Eye (tissue), 1 donor: ENCODE results near the gene SELENON.
A peak's percentile ranks its signal among the peaks of the same experiment; 100 is the strongest.

Experiments used
- DNase-seq: peaks from one replicate; pipeline ENCODE4 v3.0.0-alpha.2; 2015

SELENON gene

DNA sequence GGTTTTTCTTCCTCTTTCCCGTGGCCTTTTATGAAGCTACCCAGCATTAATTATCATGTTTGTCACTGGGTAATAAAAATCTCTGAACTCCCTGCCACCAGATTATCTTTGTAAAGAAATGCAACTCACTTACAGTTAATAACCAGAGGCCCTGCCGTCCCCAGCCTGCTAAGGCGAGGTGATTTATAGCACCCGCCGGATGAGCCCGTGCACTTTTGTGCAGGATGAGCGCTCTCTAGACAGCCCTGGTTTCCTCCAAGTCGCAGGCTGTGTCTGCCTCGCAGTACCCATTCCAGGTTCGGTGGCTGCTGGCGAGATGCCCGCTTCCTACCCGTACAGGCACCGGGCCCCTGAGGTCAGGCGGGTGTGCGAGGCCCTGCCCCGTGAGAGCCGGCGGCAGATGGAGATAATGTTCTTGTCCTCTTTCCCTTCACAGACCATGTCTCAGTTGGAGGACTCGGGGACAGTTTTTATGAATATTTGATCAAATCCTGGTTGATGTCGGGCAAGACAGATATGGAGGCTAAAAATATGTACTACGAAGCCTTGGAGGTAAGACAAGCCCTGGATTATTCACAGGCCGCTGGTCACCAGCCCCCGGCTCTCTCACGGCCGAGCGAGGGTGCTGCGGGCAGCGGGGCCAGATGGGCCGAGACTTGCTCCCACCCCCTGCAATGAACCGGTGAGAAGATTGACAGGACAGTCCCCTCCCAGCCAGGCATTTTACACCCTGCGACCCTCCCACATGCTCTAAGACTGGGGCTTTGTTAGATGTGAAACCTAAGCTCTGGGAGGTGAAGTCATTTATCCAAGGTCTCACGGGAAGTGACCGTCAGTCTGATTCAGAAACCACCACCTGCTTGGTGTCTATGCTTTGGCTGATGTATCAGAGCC, 28.5 kb upstream of the SELENON start:
- peak; percentile 87 for DNase-seq

DNA sequence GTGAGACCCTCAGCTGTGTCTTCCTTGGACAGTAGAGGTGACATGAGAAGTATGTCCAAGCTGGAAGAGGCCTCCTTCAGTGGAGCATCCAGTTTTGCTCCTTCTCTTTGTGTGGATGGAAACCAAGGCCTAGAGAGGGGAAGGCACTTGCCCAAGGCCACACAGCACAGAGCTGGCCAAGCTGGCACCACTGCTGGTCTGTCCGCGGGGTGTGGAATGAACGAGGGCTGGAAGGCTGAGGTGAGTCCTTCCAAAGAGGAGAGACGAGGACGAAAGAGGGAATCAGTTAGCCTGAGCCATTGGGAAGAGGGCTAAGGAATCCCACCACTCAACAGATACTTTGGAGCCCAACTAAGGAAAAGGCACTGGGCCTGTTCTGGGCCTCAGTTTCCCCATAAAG, 27.8 kb upstream of the SELENON start:
- no peak for DNase-seq

DNA sequence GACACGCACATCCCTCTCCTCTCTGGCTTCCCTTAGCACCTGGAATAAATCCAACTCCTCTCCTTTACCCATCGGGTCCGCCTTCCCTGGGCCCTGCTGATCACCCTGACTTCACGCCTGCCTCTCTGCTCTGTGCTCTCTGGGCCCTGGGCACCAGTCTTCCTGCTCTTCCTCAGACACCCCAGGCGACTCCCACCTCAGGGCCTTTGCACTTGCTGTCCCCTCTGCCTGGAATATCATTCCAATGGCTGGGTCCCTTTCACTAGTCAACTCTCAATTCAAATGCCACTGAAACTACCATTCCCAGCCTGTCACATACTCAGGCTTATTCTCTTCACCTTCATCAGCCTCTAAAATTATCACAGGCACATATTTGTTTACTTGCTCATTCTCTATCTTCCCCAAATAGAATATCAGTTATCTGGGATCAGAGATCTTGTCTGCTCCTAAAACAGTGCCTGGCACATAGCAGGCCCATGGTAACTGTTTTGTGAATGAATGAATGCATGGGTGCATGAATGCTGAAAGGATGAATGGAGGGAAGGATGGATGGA, 27.2 kb upstream of the SELENON start:
- no peak for DNase-seq

DNA sequence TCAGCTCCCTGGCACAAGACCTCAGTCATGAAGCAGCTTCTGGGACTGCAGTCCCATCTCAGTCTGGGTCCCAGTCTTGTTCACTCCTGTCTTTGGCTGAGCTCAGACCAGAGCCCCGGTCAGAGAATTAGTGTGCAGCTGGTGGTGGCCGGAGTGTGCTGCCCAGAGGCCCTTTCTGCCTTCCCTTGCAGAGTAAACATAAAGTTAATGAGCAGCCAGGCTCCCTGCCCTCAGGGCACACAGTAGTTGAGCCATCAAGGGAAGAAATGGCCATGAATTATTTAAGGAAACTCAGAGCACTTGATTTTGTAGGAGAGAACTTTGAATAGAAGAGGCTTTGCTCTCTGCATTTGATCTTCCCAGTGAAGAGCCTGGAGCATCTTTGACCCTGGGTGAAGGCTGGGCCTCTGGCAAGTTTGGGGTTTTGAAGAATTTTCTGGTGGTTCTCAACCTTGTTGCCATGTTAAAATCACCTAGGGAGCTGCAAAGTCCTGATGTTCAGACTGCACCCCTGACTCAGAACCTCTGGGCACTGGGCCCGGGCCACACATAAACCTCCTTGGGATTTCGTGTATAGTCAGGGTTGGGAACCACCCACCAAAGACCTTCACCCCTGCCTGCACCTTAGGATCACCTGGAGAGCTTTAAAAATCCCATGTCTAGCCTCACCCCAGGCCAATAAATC, 26.4 kb upstream of the SELENON start:
- peak; percentile 70 for DNase-seq

DNA sequence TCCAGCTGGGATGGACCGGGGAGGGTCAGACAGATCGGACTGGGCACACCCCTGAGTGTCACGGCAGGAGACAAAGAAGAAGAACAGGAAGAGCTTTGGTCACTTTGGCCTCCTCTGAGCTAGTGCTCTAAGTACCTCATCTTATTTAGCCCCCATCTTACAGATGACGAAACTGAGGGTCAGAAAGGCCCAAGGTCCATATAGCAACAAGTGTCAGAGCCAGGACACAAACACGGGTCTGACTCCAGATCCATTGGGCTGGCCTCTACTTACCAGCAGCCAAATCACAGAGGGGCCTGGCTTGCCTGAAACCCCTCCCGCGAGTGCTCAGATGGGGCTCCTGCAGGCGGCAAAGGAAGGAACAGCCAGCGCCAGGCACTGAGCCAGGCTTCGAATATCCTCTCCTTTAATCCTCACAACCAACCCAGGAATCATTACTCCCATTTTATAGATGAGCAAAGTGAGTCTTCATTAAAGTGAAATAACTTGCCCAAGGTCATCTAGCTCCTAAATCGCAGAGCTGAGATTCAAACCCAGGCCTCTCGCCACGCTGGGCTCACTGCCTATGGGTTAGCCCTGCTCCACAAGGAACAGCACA, 25.7 kb upstream of the SELENON start:
- DNase-seq, result no peak

DNA sequence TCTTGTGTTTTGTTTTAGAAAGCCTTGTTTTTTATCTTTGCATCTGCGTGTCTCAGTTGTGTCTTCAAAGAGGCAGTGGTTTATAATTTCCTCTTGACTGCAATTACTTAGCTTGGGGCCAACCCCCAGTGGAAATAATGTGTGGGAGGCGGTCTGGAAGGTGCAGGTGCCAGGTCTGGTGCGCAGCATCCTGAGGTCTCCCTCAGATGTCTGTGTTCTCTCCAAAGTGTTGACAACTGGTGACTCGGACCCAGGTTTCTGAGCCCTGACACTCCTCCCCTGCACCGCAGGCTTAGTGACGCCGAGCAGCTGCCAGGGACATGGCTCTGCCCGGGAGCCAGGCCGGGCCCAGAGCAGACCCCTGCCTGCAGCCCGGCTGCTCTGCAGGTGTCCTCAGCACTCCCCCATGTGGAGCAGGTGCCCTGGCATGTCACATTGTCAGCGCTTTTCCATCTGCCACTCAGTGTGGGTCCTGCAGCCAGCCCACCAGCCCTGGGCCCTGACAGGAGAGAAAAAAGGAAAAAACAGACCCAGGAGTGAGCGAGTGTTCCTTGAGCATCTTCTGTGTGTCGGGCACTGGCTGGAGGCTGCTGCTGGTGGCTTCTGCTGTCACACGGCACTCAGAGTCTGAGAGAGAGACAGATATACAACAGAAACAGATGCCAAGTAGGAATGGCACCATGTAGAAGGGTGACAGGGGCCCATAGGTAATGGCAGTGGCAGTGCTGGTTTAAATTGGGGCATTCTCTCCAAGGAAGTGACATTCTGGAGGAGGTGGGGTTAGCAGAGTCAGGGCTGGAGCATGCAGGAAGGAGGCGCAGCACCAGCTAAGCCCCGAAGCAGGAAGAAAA, 24.8 kb upstream of the SELENON start:
- peak; percentile 58 for DNase-seq

DNA sequence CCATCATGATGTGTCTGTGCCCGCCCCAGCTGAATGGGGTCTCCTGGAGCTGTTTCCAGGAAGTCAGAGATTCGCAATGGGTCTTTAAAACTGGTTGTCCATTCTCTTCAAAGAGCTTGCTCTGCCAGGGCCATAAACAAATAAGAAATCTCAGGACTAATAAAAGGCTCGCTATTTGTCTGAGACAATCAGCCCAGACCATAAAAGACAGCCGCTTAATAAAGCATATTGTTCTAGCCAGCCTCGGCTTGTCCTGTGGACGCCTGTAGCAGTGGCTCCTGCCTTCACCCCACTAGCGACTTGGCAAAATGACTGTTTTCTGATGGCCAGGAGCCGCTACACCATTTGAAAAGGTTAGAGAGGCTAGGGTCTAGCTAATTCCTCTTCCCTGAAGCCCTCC, 20.6 kb upstream of the SELENON start:
- no peak for DNase-seq

DNA sequence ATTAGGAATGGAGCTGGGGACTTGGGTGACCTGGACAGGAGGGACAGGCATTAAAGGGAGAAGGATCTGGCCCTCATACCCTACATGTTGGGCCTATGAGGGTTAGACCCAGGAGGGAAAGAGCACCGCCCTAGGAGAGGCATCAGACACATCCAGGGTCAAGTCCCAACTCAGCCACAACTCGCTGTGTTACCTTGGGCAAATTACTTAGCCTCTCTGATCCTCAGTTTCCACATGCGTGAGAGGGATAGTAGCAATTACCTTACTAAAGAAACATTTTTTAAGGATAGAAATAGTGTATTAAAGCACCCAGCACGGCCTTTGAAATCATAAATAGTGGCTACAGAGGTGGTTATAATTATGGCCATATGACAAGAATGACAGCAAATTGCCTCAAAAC, 20.1 kb upstream of the SELENON start:
- no peak for DNase-seq

DNA sequence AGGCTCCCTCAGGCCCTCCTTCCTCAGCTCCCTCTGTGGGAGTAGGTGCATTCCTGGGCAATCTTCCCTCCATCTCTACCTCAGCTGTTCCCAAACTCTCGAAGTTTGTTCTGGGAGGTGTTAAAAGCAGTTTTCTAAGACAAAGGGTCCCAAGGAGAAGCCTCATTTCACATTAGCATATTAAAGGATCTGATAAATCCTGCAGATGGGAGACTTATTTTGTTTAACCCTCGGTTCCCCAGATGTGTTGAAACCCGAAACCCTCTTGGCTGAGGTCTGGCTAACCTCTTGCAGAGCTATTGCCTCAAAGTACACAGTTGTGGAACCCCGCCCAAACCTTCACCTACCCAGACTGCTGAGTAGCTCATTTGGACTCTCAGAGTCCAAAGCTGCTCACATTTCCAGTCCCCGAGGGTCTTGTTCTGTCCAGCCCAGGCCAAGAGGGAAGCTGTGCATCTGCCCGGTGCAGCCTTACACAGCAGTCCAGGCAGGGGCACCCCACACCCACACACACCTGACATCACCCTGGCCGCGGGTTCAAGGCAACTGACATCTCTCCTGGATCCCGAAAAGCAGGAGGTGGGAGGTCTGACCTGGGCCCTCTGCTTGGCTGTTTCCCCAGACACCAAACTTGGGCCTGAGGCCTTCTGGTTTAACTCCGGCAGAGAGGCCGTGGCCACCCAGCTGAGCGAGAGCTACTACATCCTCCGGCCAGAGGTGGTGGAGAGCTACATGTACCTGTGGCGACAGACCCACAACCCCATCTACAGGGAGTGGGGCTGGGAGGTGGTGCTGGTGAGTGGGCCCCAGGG, 19.5 kb upstream of the SELENON start:
- no peak for DNase-seq

DNA sequence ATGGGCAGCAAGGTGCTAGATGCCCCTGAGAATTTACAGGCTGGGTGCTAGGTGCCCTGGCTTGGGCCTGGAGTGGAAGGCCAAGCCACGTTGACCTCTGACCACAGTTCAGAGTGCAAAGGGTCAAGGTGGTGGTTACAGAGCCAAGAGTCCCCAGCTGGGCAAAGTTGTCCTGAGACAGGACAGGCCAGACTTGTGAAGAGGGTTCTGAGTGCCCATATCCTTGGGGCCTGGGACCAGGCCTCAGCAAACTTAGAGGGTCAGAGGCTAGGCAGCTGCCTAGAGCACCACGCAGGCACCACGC, 18.9 kb upstream of the SELENON start:
- DNase-seq, result no peak

DNA sequence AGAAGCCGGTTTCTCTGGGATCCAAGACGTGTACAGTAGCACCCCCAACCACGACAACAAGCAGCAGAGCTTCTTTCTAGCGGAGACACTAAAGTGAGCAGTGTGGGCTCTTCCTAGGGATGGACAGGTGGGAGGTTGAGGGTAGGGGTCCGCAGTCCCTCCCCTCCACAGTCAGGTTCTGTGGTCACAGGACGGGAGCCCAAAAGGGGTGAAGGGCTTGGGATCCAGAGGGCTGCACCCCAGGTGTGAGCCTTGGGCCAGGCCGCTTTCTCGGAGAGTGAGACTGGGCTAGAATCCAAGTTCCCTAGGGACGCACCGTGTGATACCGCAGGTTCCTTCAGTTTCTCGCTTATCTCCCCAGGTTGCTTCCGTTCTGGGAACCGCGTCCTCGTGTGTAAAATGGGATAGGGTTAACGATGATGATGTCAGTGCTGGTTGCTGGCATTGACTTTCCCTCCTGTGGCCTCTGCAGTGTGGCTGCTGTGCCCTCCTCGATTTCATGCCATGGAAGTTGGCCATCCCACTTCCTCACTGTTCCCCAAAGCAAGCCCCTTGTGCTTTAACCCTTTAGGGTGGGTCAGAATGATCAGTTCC, 17.3 kb upstream of the SELENON start:
- DNase-seq, result no peak

DNA sequence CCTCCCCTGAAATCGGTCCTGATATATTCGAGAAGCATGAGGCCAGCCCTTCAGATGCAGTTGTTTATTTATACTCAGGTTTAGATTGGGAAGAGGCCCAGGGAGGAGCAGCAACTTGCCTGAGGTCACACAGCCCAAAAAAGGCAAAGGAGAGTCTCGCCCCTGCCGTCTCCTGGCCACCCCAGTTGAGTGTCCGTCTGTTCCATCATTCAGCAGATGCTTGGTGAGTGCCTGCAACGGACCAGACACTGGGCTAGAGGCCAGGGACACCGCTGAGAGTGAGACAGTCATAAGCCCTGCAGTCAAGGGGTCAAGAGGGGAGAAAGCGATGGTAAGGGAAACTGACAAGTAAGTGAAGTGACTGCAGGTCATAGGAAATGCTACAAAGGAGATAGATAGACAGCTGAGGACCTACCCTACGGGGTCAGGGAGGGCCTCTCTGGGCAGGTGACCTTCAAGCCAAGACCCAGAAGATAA, 15.4 kb upstream of the SELENON start:
- peak; percentile 85 for DNase-seq

DNA sequence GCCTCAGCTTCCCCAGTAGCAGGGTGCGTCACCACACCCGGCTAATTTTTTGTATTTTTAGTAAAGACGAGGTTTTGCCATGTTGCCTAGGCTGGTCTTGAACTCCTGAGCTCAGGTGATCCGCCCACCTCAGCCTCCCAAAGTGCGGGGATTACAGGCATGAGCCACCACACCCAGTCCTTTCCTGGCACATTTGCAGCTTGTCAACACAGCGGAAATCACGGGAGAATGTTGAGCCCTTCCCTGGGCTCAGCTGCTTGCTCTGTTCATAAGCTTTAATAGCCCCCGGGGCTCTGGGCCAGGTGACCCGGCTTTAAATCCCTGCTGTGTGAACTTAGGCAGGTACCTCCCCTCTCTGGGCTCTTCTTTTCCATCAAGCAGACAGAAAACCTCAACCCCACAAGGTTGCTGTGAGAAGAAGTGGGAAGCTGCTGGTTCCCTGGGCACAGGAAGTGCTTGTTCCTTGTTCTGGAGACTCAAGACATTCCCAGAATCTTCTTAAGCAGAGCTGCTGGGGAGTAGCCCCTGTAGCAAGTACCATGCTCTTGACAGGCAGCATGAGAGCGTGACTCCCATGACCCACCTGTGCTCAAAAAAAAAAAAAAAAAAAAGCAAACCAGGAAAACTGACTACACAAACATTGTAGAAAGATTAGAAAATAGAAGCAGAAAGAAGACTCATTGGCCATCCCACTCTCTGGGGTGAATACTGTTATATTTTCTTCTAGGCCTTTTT, 14.5 kb upstream of the SELENON start:
- DNase-seq, result no peak

DNA sequence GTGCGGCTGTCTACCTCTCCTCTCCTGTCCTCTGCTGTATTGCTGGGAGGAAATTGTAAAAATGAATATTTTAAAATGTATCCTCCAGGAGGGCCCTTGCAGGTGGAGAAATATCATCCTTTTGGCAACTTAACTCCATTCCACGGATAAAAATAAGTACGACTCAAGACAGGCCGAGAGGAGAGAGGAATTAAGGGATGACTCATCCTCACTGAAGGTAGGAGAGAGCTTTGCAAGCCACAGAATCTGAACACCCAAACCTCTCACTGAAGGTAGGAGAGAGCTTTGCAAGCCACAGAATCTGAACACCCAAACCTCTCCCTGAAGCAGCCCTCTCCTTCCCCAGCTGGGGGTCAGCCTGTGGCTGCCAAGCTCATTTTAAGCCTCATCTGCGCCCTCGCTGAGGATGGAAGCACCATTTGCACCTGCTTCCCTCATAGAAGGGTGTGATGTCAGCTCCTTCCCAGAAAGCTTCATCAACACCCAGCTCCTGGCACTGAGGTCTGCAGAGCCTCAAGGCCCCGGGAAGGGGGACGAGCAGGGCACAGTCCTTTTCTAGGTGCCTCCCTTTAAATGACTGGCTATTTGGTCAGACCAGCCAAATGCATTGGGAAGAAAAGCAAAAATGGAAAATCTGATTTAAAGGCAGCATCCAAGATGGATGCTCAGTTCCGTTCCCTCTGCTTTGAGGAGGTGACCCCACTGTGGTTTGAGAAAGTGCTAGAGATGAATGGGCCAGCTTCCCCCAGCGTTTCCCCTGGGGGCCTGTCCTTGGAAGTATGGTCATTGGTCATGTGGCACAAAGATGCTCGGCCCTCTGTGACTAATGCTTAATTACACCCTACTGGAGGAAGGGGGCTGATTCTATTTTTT, 12.9 kb upstream of the SELENON start:
- DNase-seq, result no peak

DNA sequence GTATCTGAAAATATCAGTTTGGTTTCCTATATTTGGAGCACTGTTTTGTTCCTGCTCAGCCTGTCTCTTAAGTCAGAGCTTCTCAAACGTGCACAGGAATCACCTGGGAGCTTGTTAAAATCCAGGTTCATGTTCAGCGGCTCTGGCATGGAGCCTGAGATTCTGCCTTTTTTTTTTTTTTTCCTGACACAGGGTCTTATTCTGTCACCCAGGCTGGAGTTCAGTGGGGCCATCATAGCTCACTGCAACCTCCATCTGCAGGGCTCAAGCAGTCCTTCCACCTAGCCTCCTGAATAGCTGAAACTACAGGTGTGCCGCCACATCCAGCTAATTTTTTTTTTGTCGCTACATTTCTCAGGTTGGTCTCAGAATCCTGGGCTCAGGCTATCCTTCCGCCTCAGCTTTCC, 12.2 kb upstream of the SELENON start:
- no peak for DNase-seq

DNA sequence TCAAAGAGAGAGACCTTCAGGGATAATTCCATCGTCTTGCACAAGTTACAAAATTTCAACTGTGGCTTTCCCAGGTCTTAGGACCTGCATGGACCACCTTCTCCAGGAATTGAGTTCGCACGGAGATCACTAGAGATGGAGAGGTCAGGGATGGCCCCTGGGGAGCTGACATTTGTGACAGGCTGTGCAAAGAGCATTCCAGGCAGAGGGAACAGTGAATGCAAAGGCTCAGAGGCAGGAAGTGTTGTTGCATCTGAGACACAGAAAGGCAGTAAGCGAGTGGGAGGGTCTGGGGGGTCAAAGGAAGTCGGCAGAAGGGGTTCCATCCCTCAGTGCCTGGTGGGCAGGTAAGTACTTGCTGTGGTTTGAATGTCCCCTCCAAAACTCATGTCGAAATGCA, 9.5 kb upstream of the SELENON start:
- DNase-seq, result no peak

DNA sequence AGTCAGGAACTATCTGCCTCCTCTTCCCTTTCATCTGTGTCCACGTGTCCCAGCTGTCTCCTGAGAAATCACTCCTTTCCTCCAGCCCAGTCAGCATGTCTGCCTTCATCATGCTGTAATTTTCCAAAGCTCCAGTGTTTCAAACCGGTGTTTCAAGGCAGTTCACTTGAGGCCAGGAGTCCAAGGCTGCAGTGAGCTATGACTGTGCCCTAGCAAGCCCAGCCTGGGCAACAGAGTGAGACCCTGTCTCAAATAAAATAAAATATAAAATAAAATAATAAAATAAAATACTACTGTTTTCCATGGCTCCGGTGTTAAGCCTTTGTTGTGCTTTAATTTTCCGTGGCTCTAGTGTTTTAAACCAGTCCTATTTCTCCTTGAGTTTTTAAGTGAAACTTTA, 7.9 kb upstream of the SELENON start:
- DNase-seq, result no peak

DNA sequence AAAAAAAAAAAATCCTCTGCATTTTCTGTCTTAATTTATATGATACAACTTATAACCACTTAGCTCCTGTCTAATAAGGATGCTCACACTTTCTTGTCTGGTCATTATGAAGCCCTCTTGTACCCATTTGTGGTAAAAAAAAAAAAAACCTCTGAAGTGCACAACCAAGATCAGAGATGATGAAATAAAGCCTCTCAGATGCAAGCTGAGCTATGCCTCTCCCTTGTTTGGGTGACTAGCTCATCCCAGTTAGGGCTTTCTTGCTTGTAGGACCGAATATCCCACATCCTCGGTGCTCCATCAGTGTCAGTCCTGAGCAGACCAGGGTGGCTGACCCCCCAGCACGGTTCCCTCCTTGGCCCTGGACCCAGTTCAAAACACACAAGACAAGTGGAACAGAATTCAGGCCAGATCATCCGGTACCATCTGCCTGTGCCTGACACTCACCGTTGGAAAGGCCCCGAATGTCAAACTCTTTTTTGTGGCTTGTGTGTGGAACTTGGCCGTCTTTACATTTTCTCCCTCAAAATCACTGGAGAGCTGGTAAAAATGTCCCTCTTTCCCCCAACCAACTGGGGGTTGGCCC, 6.3 kb upstream of the SELENON start:
- DNase-seq, result no peak

DNA sequence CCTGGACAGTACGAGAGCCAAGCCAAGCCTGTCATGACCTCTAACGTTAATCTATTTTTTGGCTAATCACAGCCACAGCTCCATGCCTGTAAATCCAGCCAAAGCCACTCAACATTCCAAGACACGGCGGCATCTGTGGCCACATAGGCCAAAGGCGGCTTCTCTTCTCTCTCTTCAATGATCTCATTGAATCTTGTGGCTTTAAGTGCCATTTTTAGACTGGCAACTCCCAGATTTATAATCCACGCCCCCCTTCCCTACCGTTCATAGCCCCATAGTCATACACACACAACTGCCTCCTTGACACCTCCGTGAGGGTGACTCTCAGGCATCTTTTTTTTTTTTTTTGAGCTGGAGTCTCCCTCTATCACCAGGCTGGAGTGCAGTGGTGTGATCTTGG, 5.7 kb upstream of the SELENON start:
- no peak for DNase-seq
